GM18951 (cell line): ENCODE measurements around the gene CISD3.
"Not testable (repeated sequence)": the region's sequence is repeated elsewhere in the genome, so short reads cannot be mapped to it uniquely, and the experiment has no call there.

Experiments used
- POLR2A ChIP-seq: IDR thresholded peaks from 4 replicates; pipeline ENCODE4 v1.6.1; 2011; ENCODE audit warnings: mild to moderate bottlenecking; ENCODE audit not compliant: insufficient read length, insufficient read depth; ENCODE audit errors: extremely low read depth
- in situ Hi-C: fragments of 300-500 bp; cut with MboI; formaldehyde crosslinking; loops from one replicate; pipeline ENCODE4 v1.12.0; 2022; ENCODE audit warnings: low sequenced_read_pairs, mixed read lengths, inconsistent platforms; ENCODE audit not compliant: unreplicated experiment

The CISD3 gene

GRCh38 chr17:38725066-38725465 is 5.1 kb upstream of the CISD3 start:
- no peak for TF ChIP-seq POLR2A
- in situ Hi-C loops: no loop called here

DNA sequence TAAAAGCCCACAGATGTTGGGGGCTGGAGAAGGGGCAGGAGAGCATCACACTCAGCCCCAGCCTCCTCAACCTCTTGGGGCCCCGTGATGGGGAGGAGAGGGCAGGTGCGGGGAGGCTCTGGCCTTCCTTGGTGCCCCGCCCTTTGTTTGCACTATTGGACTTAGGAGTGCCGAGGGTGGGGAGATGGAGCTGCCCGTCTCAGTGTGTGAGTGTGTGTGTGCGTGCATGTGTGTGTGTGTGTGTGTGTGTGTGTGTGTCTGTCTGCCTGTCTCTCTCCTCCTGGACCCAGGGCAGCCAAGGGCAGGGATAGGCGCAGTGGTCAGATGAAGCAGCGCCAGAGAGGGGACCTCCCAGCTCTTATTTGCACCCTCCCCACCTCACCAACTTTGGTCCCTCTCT is 4.0 kb upstream of the CISD3 start:
- in situ Hi-C loops: not testable (repeated sequence)

DNA sequence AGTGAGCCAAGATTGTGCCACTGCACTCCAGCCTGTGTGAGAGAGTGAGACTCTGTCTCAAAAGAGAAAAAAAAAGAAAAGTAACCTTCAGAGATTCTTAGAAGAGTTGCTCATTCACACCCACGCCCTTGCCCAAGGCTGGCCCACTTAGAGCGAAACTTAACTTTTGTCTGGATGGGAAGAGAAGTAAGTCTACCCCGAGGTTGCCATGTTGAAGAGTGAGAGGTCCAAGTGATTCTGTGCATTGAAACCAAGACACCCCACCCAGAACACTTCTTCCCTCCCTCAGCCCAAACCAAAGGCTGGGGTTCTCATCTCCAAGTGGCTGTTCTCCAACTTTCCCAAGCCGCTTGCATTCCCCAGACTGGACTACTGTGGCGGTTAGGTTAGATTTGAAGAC is 2.4 kb upstream of the CISD3 start:
- in situ Hi-C loops: no loop called here

DNA sequence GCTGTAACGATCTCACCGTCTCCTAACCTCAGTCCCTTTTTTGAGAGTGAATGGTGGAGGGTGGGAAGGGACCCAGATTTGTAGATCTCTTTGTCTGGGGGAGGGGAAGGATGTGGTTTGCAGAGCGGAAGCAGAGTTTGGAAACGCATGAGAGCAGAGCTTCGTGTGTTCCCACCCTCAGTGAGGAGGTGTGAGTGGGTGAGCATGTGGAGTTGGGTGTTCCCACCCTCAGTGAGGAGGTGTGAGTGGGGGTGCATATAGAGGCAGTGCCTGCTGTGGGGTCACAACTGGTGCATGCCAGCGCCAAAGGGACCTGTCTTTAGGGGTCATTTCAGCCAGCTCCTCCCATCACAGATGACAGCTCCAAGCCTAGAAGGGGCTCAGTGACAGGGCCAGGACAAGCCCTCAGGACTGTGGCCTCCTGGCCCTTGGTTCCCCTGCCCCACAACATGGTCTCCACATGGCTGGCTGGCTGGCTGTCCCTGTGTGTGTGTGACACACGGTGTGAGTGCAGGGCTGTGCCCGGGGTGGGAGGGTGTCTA is 1.8 kb upstream of the CISD3 start:
- no peak for TF ChIP-seq POLR2A
- in situ Hi-C loops: no loop called here

More for the DNA sequence above, 2.4 kb upstream of the CISD3 start:
- no peak for TF ChIP-seq POLR2A

DNA sequence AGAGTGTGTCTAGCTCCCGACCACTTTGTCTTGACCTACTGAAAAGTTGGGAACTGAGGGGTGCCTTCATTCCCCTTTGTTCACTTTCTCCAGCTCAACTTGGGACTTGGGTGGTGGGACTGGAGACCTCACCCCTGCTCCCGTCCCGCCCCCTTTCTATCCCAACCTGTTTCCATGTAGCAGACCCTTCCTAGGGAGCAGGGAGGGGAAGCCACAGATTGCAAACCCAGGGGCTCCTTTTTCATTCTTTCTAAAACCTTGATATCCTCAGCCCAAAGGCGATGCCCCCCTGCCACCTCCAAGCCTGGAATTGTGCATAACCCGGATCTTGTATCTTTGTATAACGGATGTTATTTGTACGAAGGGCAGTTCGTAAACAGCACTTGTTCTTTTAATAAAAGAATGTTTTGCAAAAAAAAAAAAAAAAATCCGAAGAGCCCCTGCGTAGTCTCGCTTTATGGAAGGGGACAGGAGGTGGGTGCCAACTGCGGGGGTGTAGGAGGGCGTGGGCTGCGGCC is 714 bp upstream of the CISD3 start:
- no peak for TF ChIP-seq POLR2A
- in situ Hi-C loops: no loop called here

GRCh38 chr17:38730526-38731379 is 612 bp downstream of the CISD3 start:
- in situ Hi-C loops: no loop called here
- no peak for TF ChIP-seq POLR2A

DNA sequence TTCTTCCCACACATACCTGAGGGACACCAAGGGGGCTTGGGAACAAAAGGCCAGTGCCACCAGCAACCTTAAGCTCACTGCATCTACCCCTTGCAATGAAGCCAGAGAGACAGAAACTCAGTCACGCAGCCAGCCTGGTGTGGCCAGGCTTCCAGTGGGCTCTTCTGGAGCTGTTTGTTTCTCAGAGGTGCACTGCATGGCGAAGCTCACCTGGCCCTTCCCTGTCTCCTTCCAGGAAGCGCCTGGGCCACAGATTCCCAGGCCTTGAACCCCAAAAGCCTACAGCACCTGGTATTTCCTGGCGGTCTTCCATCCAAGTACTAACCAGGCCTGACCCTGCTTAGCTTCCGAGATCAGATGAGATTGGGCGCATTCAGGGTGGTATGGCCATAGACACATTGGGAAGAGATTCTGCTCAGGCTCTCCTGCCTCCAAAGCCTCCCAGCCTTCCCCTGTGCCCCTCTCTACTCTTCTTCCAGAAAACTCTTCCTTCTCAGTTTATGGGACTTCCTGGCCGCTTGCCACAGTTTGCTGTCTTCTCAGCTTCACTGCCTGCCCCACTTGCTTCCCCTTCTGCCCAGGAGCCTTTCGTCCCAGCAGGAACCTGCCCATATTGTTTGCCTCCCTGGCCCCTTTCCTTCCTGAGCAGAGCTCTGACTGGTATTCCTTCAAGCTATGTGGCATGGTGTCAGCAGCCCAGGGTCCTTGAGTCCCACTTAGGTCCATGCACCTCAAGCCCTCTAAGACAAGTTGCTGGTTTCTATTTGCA is 1.6 kb downstream of the CISD3 start:
- in situ Hi-C loops: no loop called here
- no peak for TF ChIP-seq POLR2A

GRCh38 chr17:38732376-38733281 is 2.5 kb downstream of the CISD3 start:
- in situ Hi-C loops: no loop called here
- no peak for TF ChIP-seq POLR2A

DNA sequence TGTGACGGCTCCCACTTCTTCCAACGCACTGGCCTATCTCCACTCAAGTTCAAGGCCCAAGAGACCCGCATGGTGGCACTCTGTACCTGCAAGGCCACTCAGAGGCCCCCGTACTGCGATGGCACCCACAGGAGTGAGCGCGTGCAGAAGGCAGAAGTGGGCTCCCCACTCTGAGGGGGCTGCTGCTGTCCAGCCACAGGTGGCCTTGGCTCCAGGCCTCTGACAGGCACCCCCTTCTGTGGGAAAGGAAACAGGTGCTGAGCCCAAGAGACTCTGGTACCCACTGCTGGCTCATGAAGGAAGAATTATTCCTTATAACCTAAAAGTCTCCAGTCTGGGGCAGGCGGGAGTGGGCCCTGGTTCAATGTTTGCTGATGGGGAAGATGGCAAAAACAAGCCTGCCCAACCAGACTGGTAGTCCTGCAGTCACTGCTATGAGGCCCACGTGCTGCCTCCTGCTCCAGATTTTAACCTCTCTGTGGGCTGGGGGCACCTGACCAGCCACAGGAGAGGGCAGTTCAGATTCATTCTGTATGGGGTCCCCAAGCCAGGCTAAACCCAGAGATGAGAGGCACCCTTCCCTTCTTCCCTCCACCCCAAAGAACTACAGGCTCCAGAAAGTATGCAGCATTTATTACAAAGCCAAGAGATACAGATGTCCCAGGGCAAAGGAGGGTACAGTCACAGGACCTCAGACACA is 3.3 kb downstream of the CISD3 start:
- no peak for TF ChIP-seq POLR2A
- in situ Hi-C loops: no loop called here

DNA sequence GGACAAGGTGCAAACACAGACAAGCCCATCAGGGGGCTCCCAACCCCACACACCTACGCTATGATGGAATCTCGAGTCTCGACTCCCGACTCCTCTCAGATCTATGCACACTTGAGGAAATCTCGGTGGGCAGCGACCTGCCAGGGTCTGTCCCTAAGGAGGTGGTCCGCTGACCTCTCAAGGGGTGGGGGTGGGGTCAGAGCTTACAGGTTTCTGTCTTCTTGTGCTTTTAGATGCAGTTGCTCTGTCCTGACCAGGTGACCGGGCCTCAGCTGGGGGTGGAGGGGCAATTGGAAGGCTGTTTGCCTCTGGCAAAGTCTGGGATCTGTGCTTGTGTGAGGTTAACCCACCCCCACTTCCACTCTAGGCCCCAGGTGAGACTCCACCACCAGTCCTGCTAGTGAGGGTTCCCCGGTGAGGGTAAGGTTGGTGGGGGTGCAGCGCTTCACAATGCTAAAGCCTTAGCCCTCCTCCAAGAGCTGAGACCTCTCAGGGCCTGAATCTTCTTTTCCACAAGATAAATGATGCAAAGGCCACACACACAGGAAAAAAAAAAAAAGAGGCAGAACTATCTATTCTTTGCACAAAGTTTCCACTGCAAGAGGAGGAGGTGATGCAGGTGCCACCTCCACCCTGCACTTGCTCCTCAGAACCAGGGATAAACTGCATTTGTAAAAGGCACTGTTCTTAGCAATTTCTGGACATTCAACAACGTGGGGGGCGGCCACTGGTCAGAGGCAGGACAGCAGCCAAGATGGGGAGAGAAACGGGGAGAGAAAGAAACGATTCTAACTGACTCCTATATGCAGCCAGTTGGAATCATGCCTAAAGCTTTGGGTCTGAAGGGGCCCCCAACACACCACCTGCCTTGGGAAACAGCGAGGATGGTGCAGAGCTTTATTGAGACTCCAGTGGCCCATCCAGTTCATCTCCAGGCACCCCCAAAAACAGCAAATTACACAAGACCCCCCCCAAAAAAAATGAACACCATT is 4.1 kb downstream of the CISD3 start:
- TF ChIP-seq POLR2A: no peak
- in situ Hi-C loops: no loop called here
